Measurements from ENCODE around the gene DDX60.

The DDX60 gene

GRCh38 chr4:168200685-168201084 lies 117.9 kb downstream of the DDX60 start:
- no peak for DNase-seq (ENCODE audit: low read depth)

- DNase-seq (ENCODE audit: low read depth) = no peak
These were observed 119.1 kb downstream of the DDX60 start for GRCh38 chr4:168199260-168199957.

- no peak for DNase-seq (ENCODE audit: low read depth)
These were observed 120.6 kb downstream of the DDX60 start for GRCh38 chr4:168197926-168198325.

- DNase-seq (ENCODE audit: low read depth) = no peak
These were observed 129.8 kb downstream of the DDX60 start for GRCh38 chr4:168188754-168189153.

- DNase-seq (ENCODE audit: low read depth) = no peak
These were observed 134.6 kb downstream of the DDX60 start for GRCh38 chr4:168183717-168184571.

- no peak for DNase-seq (ENCODE audit: low read depth)
These were observed 140.9 kb downstream of the DDX60 start for GRCh38 chr4:168177546-168178149.

- DNase-seq (ENCODE audit: low read depth) = no peak
These were observed 144.2 kb downstream of the DDX60 start for GRCh38 chr4:168174308-168174707.

GRCh38 chr4:168167714-168168284 lies 150.8 kb downstream of the DDX60 start:
- DNase-seq (ENCODE audit: low read depth) = no peak

Measured in HS-5 (cell line).